Measurements from ENCODE around the gene PEDS1. TPM values are rescaled to one million over a fixed set of nuclear protein-coding genes. Genes with fewer than 3 reads are reported as not detected.
"Not testable (repeated sequence)": the region's sequence is repeated elsewhere in the genome, so short reads cannot be mapped to it uniquely, and the experiment has no call there.

Gene PEDS1
- 26.5 TPM for polyA plus RNA-seq (ENCODE audit: insufficient read length)

DNA sequence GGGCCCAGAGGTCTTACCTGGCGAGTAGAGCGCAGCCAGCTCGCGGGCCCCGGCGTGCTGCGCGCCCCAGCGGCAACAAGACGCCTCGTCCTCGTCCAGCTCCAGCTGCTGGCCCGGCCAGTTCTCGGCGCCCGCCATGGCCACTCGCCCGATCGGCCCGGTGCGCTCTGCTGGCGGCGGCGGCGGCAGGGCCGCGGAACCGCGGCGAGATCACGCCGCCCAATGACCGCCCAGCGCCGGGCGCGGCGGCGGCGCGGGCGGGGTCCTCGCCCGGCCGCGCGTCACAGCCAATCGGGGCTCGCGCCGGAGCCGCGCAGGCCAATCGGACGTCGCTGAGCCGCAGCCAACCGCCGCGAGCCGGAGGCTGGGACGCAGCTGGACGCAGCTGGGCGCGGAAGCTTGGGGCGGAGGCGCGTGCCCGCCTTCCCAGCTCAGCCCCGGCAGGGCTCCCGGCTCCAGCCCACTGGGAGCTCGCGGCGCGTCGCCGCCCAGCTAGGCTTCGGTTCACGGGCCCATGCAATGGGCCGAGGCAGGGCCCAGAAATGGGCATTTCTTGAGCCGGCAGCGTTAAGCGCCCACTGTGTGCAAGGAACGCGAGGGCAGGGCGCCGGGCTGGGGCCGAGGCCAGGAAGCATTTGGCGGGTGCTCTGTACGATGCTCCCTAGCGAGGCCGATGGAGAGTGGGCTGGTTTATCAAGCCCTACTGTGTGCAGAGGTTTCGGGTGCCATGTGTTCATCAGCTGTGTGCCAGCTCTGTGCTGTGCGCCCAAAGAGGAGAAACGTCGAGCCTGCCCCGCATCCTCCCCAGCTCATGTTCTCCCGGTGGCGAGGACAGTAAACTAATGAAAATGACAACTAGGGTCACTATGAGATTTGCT lies at the start of gene PEDS1:
Gene PEDS1, minus strand, starts transcription at position 224 of the 878 bp plus-strand sequence. Its CDS starts 86 bp downstream, at position 138.
- peak; percentile 94 for DNase-seq

- no peak for DNase-seq
These were observed 49.2 kb upstream of the PEDS1 start for GRCh38 chr20:50202677-50203076.

DNA sequence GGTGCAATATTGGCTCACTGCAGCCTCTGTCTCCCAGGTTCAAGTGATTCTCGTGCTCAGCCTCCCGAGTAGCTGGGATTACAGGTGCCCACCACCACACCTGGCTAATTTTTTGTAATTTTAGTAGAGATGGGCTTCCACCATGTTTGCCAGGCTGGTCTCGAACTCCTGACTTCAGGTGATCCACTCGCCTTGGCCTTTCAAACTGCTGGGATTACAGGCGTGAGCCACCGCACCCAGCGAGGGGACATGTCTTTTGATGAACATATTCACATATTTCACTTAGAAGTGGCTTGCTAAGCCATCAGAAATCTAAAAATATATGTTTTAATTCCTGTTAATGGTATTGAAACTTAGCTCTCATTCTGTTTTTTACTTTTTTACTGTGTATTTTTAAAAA lies 48.2 kb upstream of the PEDS1 start:
- not testable (repeated sequence) for DNase-seq

GRCh38 chr20:50200482-50201104 lies 47.1 kb upstream of the PEDS1 start:
- DNase-seq, result no peak

DNA sequence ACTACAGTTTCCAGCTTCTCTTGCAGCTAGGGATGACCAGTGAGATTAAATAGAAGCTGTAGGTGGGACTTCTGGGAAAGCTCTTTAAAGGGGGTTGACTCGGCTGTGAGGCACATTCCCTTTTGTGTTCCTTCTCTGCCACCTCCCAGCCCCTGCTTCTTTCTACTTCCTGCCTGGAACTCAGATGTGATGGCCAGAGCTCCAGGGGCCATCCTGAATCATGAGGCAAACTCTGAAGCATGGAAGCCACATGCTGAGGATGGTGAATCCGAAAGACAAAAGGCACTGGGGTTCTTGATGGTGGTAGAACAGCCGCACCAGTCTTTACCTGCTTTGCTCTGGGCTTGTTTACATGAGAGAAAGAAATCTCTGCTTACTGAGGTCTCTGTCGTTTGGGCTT lies 46.2 kb upstream of the PEDS1 start:
- DNase-seq, result no peak

GRCh38 chr20:50198716-50199115 lies 45.2 kb upstream of the PEDS1 start:
- no peak for DNase-seq

DNA sequence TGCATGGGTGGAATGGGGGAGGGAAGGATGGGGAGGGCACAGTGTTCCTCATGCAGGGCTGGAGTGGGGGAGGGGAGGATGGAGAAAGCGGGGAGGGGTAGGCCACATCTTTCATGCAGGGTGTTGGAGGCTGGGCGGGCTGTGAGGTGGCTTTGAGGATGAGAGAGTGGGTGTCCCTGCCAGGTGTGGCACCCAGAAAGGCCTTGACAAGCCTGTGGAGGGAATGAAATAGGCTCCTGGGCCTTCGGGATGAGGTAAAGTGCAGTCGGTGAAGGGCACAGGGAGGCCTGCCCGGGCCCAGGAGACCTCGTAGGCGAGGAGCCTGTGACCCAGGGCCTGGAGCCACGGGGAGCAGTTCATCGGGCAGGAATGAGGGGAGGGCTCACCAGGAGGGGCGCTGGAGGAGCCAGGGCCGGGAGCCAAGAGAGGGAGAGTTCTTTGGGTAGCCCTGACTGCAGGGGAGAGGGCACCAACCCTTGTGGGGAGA lies 44.7 kb upstream of the PEDS1 start:
- DNase-seq, result no peak

DNA sequence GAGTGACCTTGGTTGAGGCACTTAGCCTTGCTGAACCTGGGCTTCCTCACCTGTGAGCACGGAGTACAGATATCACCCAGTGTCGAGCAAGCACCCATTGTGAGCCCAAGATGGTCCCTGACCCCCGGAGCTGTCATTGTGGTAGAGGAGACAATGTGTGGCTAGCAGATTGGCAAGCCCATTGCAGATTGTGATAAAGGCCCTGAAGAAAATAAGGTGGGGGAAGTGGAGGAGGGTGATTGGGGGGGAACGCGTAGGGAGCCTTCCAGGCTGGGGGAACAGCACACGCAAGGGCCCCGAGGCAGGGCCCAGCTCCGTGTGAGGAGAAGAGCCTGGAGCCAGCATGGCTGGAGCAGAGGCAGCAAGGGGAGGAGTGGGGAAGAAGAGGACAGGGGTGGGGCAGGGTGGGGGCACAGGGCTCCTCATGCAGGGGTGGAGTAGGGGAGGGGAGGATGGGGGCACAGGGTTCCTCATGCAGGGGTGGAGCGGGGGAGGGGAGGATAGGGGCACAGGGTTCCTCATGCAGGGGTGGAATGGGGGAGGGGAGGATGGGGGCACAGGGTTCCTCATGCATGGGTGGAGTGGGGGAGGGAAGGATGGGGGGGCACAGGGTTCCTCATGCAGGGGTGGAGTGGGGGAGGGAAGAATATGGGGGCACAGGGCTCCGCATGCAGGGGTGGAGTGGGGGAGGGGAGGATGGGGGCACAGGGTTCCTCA lies 44.1 kb upstream of the PEDS1 start:
- DNase-seq, result no peak

DNA sequence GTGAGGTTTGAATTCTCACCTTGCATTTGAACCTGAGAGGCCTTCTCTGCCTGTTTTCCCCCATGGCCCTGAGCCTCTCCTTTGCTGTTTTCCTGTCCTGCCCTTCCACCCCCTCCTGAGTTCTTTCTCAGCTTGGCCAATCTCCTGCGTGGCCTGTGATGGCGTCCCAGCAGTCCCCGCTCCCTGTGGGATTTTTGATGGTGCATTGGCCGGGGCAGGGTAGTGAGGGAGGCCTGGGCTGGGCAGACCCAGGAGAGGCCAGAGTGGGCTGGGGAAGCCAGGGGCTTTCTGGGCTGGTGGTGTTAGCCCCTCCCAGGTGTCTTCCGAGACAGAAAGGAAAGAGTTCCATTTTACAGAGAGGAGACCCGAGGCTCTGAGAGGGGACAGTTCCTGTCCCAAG lies 43.4 kb upstream of the PEDS1 start:
- DNase-seq, result no peak

- no peak for DNase-seq
These were observed 42.7 kb upstream of the PEDS1 start for GRCh38 chr20:50196248-50196647.

GRCh38 chr20:50195524-50196120 lies 42.1 kb upstream of the PEDS1 start:
- DNase-seq, result no peak

- DNase-seq, result no peak
These were observed 41.5 kb upstream of the PEDS1 start for GRCh38 chr20:50194831-50195523.

- DNase-seq, result no peak
These were observed 40.9 kb upstream of the PEDS1 start for GRCh38 chr20:50194422-50194830.

- DNase-seq, result no peak
These were observed 40.4 kb upstream of the PEDS1 start for GRCh38 chr20:50193836-50194421.

DNA sequence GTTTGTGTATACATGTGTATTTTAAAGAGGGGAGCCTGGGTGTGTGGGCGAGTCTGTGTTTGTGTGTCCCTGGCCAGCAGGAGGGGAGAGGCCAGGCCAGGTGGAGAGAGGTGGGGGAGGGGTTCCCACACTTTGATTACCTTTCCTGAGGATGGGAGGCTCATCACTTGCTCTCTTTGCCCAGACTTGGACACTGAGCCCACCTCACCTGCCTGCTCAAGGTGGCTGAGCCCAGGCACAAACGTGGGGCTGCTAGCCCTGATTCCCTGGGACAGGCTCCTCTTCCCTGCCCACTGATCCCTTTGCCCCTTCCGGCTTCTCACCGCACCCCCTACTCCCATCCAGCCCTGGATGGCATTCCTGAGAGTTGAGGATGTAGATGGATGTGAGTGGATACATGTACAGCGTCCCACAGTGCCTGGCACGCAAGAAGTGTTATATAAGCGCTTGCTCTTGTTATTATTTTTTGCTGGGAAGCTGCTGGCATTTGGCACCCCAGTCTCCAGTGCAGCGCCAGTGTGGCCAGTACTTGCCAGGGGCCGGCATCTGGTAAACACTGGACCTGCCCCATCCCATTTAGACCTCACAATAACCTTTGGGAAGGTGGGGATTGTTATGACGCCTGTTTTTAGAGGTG lies 39.8 kb upstream of the PEDS1 start:
- DNase-seq, result no peak

- DNase-seq, result peak; percentile 85
These were observed 39.1 kb upstream of the PEDS1 start for GRCh38 chr20:50192364-50193198.

GRCh38 chr20:50191544-50192363 lies 38.2 kb upstream of the PEDS1 start:
- peak; percentile 70 for DNase-seq

DNA sequence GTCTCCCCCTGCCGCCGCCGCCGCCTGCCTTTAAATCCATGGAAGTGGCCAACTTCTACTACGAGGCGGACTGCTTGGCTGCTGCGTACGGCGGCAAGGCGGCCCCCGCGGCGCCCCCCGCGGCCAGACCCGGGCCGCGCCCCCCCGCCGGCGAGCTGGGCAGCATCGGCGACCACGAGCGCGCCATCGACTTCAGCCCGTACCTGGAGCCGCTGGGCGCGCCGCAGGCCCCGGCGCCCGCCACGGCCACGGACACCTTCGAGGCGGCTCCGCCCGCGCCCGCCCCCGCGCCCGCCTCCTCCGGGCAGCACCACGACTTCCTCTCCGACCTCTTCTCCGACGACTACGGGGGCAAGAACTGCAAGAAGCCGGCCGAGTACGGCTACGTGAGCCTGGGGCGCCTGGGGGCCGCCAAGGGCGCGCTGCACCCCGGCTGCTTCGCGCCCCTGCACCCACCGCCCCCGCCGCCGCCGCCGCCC lies 37.6 kb upstream of the PEDS1 start:
- DNase-seq, result peak; percentile 50

Data from hindlimb muscle (tissue), 1 donor.